ENCODE results near the gene CCDC187. TPM values are rescaled to one million over a fixed set of nuclear protein-coding genes. Genes with fewer than 3 reads are reported as not detected.
"Not testable (repeated sequence)": the region's sequence is repeated elsewhere in the genome, so short reads cannot be mapped to it uniquely, and the experiment has no call there.

CCDC187 gene
- total RNA-seq, 6 experiments from 2014 or later, result 0.09 to 0.80 (median 0.62) TPM; not detected in 3

DNA sequence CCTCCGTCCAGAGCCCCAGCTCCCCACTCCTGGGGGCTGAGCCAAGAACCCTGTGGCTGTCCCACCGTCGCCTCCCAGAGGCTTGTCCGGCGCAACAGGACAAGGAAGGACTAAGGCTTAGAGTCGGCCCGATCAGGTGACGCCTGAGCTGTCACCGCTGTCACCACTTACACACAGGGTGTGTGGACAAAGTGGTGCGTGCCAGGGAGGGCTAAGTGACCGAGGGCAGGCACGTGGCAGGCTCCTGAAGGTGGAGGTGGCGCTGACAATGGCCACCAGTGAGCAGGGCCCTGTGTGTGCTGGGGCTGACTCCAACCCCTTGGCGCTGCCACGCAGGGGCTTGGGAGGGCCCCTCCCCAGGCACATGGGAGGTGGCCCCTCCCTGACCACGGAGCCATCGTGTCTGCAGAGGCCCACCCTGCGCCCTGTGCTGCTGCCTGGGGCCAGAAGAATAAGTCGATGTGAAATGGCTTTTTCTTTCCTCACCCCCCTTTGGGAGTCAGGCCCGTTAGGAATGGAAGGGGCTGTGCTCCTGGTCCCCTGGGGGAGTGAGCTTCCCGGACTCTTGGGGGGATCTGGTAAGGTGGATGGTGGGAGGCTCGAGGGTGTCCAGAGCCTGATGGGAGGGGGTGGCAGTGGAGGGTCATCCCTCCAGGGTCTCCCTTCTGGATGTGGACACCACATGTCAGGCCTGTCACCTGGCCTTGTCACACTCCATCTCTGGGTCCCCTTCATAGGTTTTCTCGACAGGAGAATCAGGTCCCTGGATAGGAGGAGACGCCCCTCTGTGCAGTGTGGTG, 20.8 kb upstream of the CCDC187 start:
- TF ChIP-seq, protein P1, sequence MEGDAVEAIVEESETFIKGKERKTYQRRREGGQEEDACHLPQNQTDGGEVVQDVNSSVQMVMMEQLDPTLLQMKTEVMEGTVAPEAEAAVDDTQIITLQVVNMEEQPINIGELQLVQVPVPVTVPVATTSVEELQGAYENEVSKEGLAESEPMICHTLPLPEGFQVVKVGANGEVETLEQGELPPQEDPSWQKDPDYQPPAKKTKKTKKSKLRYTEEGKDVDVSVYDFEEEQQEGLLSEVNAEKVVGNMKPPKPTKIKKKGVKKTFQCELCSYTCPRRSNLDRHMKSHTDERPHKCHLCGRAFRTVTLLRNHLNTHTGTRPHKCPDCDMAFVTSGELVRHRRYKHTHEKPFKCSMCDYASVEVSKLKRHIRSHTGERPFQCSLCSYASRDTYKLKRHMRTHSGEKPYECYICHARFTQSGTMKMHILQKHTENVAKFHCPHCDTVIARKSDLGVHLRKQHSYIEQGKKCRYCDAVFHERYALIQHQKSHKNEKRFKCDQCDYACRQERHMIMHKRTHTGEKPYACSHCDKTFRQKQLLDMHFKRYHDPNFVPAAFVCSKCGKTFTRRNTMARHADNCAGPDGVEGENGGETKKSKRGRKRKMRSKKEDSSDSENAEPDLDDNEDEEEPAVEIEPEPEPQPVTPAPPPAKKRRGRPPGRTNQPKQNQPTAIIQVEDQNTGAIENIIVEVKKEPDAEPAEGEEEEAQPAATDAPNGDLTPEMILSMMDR (IDR thresholded peaks at IDR 0.05), result no peak
- no peak for TF ChIP-seq POLR2A (IDR thresholded peaks at IDR 0.05)
- Histone ChIP-seq H3K27me3 (no peaks in the 10 kb centered on the region), H3K9me3 (no peaks in the 10 kb centered on the region), H3K36me3 (no peaks in the 10 kb centered on the region), H3K27ac (no peak overlapping the region), H3K4me1 (no peaks in the 10 kb centered on the region), H3K4me3 (no peak overlapping the region)
- ATAC-seq (peak in 1 of 4 donors; percentile 31), DNase-seq (no peak)
- intact Hi-C loops (cut with DNase I), result no loop called here
- WGBS (ENCODE audit: insufficient coverage, low coverage, low lambda C conversion rate, missing lambda C conversion rate), result 53% methylated on average over 2 of the region's 24 CpGs

DNA sequence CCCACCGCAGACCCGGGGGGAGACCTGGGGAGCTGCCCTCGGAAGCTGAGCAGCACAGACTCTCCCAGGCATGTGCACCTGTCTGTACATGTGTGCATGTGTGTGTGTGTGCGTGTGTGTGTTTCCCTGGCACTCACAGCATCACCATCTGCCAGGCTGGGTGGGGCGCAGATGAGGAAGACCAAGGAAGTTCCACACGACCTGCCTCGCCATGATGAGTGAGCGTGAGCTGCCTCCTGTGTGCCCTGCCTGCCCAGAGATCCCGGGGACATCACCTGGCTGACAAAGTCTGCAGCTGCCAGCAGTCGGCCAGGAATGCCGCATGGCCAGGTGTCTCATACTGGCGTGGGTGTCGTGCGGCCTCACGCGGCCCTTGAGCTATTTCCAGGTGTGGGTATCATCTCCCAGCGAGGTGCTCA, 19.5 kb upstream of the CCDC187 start:
- Histone ChIP-seq H3K36me3 (no peaks in the 10 kb centered on the region), H3K4me3 (no peak overlapping the region), H3K27me3 (no peaks in the 10 kb centered on the region), H3K27ac (no peak overlapping the region), H3K9me3 (no peaks in the 10 kb centered on the region), H3K4me1 (no peaks in the 10 kb centered on the region)
- ATAC-seq (no peak), DNase-seq (no peak)
- no peak for TF ChIP-seq POLR2A (IDR thresholded peaks at IDR 0.05)
- TF ChIP-seq, protein P1 (IDR thresholded peaks at IDR 0.05), result no peak
- intact Hi-C loops (cut with DNase I), result no loop called here
- 70% methylated on average over 2 of the region's 17 CpGs for WGBS (ENCODE audit: insufficient coverage, low coverage, low lambda C conversion rate, missing lambda C conversion rate)

DNA sequence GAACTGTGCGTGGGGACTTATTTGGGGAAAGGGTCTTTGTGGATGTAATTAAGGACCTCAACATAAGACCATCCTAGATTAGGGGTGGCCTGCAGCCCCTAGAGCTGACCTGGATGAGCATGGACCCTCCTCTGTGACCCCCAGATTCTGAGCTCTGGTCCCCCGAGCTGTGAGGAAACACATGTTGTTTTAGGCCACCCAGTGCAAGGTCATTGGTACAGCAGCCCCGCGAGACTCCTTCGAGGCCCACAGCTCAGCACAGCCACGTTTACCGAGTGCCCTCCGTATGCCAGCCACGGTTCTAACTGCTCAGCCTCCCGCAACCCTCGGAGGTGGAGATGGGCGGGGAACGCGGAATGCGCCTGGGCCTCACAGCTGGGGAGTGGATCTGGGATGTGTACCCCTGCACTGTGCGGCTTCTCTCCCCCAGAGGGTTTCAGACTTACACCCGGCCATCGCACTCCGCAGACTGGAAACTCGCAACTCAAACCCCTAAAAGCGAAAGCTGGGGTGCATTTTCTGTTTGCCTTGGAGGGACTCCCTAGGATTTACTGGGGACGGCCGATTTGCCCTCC, 18.9 kb upstream of the CCDC187 start:
- no peaks in the 10 kb centered on the region for H3K36me3 ChIP-seq
- no peaks in the 10 kb centered on the region for H3K4me1 ChIP-seq
- WGBS (ENCODE audit: insufficient coverage, low coverage, low lambda C conversion rate, missing lambda C conversion rate), result 80% methylated on average over 10 of the region's 23 CpGs
- ATAC-seq (no peak), DNase-seq (no peak)
- H3K4me3 ChIP-seq, result no peak overlapping the region
- TF ChIP-seq, protein P1 (IDR thresholded peaks at IDR 0.05), result no peak
- TF ChIP-seq POLR2A (IDR thresholded peaks at IDR 0.05), result no peak
- H3K9me3 ChIP-seq, result no peaks in the 10 kb centered on the region
- no peaks in the 10 kb centered on the region for H3K27me3 ChIP-seq
- no peak overlapping the region for H3K27ac ChIP-seq
- intact Hi-C loops (cut with DNase I), result no loop called here

DNA sequence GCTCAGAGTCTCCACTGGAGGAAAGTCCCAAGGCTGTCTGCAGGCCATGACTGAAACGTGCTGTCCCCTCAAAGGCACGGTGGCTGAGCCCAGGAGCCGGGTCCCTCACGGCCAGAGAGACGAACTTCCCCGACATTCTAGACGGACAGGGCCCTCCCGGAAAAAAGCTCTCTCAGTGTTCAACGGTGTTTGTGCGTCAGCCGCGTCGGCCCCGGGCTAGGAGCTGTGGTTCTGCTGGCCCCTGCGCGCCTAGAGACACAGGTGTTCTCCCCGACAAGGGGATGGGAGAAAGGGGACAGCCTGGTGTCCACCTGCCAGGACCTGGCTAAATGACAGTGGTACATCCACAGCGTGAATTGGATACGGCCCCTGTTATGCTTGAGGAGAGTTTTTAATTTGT, 17.7 kb upstream of the CCDC187 start:
- Histone ChIP-seq H3K9me3 (no peaks in the 10 kb centered on the region), H3K27ac (no peak overlapping the region), H3K4me3 (no peak overlapping the region), H3K27me3 (no peaks in the 10 kb centered on the region), H3K4me1 (no peaks in the 10 kb centered on the region), H3K36me3 (no peaks in the 10 kb centered on the region)
- WGBS (ENCODE audit: insufficient coverage, low coverage, low lambda C conversion rate, missing lambda C conversion rate), result 69% methylated on average over 4 of the region's 19 CpGs
- intact Hi-C loops (cut with DNase I), result no loop called here
- DNase-seq (no peak), ATAC-seq (no peak)
- TF ChIP-seq POLR2A (IDR thresholded peaks at IDR 0.05), result no peak
- TF ChIP-seq, protein P1 (IDR thresholded peaks at IDR 0.05), result no peak

DNA sequence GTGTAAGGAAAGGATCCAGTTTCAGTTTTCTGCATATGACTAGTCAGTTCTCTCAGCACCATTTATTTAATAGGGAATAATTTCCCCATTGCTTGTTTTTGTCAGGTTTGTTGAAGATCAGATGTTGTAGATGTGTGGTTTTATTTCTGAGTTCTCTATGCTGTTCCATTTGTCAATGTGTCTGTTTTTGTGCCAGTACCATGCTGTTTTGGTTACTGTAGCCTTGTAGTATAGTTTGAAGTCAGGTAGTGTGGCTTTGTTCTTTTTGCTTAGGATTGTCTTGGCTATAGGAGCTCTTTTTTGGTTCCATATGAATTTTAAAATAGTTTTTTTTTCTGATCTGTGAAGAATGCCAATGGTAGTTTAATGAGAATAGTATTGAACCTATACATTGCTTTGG, 17.1 kb upstream of the CCDC187 start:
- intact Hi-C loops (cut with DNase I); H3K27ac ChIP-seq; H3K4me1 ChIP-seq; H3K27me3 ChIP-seq; ATAC-seq; H3K36me3 ChIP-seq; DNase-seq; H3K4me3 ChIP-seq; H3K9me3 ChIP-seq: not testable (repeated sequence)

DNA sequence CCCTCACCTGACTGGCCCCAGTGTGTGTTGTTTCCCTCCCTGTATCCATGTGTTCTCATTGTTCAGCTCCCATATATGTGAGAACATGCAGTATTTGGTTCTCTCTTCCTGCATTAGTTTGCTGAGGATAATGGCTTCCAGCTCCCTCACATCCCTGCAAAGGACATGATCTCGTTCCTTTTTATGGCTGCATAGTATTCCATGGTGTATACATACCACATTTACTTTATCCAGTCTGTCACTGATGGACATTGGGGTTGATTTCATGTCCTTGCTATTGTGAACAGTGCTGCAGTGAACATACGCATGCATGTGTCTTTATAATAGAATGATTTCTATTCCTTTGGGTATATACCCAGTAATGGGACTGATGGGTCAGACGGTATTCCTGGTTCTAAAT, 16.1 kb upstream of the CCDC187 start:
- H3K36me3 ChIP-seq; H3K4me1 ChIP-seq; H3K4me3 ChIP-seq; H3K27ac ChIP-seq; ATAC-seq; intact Hi-C loops (cut with DNase I); H3K27me3 ChIP-seq; DNase-seq; H3K9me3 ChIP-seq: not testable (repeated sequence)
- 90% methylated on average over 3 of the region's 3 CpGs for WGBS (ENCODE audit: insufficient coverage, low coverage, low lambda C conversion rate, missing lambda C conversion rate)

DNA sequence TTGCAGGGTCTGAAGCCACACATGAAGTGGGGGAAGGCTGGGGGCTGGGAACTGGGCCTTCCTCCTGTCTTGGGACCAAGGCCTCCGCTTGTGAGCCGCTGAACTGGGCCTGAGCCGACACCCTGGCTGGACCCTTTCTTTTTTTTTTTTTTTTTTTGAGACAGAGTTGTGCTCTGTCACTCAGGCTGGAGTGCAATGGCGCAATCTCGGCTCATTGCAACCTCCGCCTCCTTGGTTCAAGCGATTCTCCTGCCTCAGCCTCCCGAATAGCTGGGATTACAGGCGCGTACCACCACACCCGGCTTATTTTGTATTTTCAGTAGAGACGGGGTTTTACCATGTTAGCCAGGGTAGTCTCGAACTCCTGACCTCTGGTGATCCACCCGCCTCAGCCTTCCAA, 15.3 kb upstream of the CCDC187 start:
- intact Hi-C loops (cut with DNase I); ATAC-seq; H3K4me3 ChIP-seq: not testable (repeated sequence)

More for the DNA sequence above, 15.3 kb upstream of the CCDC187 start:
- H3K27me3 ChIP-seq, H3K9me3 ChIP-seq, H3K36me3 ChIP-seq, DNase-seq, H3K27ac ChIP-seq, H3K4me1 ChIP-seq: not testable (repeated sequence)
- no CpG with 5 or more reads among the region's 14 CpGs for WGBS (ENCODE audit: insufficient coverage, low coverage, low lambda C conversion rate, missing lambda C conversion rate)

Data from right lobe of liver (tissue), 6 donors.